HG03103 (cell line): Measurements from ENCODE around the gene SKOR1.

ENCODE experiments used
- ATAC-seq: cut with Tn5 transposase; IDR thresholded peaks from one replicate; pipeline ENCODE4 v1.9.1; 2021; ENCODE audit warnings: low read depth; ENCODE audit not compliant: unreplicated experiment

The SKOR1 gene

GRCh38 chr15:67829647-67830504, 4.6 kb downstream of the SKOR1 start:
- no peak for ATAC-seq

DNA sequence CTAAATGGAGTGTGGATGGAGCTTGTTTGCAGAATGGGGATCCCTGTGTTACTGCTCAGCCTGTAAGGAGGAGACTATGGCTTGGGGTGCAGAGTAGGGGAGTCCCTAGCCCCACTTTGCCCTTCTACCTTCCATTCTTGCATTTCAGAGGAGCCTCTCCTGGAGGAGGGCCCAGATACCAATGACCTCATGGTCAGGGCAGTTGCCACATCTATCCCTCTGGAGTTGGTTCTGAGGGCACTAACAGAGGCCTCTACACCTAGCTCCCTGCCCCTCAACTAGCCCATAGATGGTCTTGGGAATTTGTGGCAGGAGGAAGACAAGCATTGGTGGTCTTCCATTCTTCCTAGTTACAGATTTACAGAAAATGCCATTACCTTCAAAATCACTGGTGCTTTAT, 6.1 kb downstream of the SKOR1 start:
- ATAC-seq = no peak

DNA sequence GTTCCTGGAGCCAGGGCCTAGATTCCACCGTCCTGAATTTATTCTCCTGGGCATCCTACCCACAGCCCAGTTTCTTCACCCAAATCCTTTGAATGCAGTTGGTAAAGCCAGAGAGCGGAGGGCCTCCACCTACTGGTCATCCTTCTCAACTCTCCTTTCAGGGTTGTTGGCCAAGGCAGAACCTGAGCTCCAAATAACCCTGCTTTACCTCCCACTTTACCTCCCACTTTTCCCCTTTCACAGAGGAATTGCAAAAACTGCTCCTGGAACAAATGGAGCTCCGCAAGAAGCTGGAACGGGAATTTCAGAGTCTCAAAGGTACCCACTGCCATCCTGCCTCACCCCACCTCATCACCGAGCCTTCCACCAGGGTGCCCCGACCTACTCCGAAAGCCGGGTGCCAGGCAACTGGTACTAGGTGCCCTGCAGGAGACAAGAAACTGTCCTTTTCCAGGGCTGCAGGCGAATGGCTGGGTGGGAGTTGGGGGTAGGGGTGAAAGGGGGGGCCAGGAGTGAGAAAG, 6.8 kb downstream of the SKOR1 start:
- ATAC-seq = no peak

DNA sequence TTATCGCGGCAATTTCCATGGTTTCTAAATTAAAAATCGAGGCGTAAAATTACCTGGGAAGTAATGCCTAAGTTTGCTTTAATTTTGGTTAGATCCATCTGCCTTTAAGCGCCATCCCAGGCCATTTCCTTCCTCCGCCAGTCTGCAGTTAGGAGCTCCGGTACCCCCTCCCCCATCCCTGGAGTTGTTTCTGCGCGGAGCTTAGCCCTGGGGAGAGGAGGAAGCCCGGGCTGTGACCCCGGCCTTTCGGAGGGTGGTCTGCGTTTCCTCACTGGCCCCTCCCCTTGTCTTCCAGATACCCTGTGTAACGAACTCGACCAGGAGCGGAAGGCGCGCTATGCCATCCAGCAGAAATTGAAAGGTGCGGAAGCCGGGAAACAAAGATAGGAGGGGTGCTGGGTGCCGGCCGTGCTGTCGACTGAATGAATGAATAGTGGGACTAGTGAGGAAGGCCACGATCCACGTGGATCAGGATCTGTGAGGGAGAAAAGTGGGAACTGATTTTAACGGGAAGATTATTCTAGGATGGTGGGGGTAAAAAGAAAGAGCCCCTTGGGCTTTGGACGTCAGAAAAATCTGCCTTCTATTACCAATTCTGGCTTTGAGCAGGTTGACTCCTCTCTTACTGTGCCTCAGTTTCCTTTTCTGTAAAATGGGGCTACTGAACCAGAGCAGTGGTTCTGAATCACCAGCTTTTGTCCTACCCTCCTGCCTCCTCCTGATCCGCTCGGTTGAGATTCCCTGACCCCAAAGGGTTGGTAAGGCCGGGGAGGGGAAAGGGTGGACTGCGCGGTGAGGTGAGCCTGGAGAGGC, 7.8 kb downstream of the SKOR1 start:
- no peak for ATAC-seq

GRCh38 chr15:67833710-67834511, 8.6 kb downstream of the SKOR1 start:
- no peak for ATAC-seq

GRCh38 chr15:67834581-67835296, 9.4 kb downstream of the SKOR1 start:
- ATAC-seq = no peak

DNA sequence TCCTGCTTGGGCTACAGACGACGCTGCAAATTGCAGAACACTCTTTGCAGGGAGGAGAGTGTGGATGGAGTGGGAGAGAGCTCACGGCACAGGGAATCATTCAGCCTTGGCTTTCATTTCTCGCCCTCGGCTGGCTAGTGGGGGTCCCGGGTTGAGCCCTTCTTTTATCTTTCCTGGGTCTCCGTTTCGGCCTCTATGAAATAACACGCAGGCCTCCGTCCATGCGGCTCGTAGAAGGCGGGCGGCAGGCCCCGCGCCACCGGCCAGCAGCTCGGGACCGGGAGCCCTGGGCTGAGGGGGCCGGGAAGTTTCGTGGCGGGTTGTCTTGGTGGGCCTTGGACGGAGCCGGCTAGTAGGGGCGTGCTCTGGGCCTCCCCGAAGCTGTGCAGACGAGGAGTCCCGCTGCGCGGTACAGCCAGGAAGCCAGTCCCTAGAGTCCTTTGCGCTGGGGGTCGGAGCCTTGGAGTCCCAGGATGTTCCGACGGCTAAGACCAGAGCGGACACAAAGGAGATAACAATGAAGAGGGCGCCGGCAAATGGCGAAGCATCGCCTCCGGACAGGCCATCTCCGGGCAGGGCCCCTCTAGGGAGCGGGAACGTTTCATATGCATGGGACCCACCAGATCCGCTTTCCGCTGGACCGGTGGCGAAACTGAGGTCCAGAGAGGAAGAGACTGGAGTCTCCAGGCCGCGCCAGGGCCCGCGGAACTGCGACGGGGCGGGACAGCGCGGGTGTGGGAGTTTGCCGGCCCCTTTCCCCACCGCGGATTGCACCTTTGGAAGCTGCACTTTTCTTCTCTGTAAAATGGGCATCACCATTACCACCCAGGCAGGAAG, 10.2 kb downstream of the SKOR1 start:
- no peak for ATAC-seq

DNA sequence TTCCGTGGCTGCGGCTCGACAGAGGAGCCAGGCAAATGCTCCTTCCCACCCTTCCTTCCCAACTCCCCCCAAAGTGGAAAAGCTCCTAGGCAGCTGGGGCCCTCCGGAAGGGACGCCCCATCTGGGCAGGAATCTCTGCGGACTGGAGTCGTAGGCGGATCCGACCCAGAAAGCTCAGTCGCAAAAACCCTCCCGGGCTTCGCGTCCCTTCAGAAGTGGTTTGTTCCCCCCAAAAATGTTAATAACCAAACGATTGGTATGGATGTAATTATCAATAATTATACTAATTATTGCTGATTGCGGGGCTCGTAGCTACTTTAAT, 10.8 kb downstream of the SKOR1 start:
- ATAC-seq = no peak

- no peak for ATAC-seq
These were observed 11.2 kb downstream of the SKOR1 start for GRCh38 chr15:67836477-67836876.

DNA sequence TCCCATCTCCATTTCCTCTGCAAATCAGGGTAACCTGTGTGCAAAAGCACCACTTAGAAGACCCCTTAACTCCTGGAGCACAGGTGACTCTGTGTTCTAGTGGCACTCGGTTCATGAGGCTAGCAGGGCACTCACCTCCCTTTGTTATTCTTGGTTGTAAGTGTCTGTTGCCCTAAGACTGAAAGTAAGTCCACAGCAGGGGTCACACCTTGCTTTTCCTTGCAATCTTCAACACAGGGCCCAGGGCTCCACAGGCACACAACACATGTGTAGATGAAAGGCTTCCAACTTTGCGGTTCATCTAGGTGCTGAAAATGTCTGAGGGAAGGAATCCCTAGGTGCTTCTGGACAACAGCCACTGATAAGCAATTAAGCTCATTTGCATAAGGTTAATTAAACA, 11.6 kb downstream of the SKOR1 start:
- no peak for ATAC-seq

DNA sequence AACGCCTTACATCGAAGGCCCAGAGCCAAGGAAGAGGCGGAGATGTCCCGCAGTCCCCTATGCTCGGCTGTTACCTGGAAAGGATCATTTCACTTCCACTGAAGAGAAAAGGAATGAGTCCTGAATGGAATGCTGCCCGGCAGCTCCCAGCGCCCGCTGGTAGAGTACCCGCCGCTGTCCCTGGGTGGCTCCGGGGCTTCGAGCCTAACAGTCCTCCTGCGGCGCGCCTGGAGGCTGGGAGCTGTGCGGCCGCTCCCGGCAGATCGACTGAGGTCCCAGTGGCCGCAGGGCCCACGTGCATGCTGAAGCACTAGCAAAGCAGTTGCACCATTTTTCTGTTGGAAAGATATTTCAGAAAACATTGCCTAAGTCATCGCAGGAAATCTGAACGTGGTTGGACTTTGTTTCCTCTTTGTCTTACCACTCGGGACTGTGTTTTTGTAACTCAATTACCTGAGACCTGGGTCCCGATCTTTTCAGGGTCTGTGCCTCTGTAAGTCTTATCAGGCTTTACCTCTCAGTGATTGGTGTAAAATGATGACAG, 13.6 kb downstream of the SKOR1 start:
- ATAC-seq = no peak

DNA sequence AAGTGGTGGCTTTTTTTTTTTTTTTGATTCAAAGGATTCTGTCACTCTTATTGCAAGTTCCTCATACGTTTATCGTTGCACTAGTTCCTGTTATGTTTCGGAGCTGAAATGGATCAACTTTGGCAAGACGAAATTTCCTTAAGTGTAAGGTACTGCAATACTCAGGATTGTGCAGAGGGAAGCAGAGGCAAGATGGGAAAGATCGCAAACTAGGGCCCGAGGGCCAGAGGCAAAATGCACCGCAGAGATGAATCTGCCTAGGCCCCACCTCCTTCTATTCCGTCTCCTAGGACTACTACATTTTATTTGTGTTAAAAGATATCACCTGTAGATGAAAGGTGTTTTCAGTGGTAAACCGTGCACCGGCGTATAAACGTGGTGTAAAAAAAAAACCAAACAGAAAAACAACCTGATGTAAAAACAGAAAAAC, 14.2 kb downstream of the SKOR1 start:
- no peak for ATAC-seq

DNA sequence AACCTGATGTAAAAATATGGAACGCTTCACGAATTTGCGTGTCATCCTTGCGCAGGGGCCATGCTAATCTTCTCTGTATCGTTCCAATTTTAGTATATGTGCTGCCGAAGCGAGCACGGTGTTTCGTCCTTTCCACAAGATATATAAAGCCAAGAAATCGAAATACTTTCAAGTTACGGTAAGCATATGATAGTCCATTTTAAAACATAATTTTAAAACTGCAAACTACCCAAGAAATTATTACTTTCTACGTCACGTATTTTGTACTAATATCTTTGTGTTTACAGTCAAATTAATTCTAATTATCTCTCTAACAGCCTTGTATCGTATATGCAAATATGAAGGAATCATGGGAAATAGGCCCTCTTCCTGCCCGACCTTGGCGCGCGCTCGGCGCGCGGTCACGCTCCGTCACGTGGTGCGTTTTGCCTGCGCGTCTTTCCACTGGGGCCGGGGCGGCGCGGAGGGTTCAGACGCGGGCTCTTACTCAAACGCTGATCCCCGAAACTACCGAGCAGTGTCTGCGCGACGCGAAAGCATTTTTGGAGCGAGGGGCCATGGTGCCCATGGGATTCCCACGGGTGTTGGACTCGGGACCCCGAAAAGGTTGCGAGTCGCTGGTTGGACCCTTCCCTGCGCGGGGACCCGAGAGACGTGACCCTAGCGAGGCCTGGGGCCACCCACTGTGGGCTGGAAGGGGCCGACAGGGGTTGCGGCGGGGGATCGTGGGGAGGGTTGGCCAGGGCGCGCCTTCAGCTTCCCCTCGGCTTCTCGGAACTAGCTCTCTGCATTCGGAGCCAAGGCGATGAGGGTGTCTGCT, 14.8 kb downstream of the SKOR1 start, which contains the start of gene RNU6-1:
Gene RNU6-1 (minus strand): TSS at position 117 of the 820 bp plus-strand sequence.
- ATAC-seq = peak; percentile 80

DNA sequence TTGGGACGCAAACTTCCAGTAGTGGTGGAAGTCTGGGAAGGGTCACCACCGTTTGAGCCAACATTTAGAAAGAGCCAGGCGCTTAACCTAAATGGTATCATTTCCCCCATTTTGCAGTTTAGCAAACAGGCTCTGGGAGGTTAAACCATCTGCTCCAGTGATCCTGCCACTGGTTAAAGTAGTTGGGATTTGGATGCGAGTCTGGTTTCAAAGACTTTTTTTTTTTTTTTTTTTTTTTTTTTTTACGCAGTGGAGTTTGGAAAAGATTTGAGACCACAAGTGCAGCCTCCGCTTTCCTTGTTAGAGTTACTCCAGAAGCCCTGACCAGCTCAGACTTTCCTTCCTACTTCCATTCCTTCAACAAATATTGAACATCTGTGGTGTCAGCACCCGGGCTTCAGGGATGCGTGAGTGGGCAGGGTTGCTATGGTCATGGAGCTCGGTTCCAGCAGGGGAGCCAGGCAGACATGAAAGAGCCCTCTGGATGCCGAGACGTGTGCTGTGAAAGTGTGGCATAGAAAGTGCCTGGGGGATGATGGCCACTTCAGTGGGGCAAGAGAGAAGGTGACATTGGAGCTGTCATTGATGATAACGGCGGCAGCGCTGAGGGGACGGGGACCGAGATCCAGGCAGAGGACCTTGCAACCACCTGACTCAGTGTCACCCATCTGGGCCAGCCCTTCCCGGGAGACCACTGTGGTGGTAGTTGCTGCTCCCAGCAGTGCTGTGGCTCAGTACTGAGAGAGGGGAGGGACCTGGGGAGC, 15.6 kb downstream of the SKOR1 start:
- no peak for ATAC-seq

- no peak for ATAC-seq
These were observed 16.1 kb downstream of the SKOR1 start for GRCh38 chr15:67841513-67841762.

GRCh38 chr15:67843092-67843501, 17.8 kb downstream of the SKOR1 start:
- no peak for ATAC-seq

- no peak for ATAC-seq
These were observed 18.5 kb downstream of the SKOR1 start for GRCh38 chr15:67843571-67844387.
